GM12891 (cell line): ENCODE measurements around the gene ORC6.

Experiments
- POLR2A ChIP-seq: IDR thresholded peaks from 2 replicates; pipeline ENCODE4 v1.6.1; 2011; ENCODE audit warnings: low read depth, low read length, control low read depth
- POLR2AphosphoS5 ChIP-seq: IDR thresholded peaks from 2 replicates; pipeline ENCODE4 v1.6.1; 2011; ENCODE audit warnings: low read depth, low read length, control low read depth
- SPI1 ChIP-seq: IDR thresholded peaks from 2 replicates; pipeline ENCODE4 v1.6.1; 2011; ENCODE audit warnings: low read depth, low read length, control low read depth
- TAF1 ChIP-seq: IDR thresholded peaks from 2 replicates; pipeline ENCODE4 v1.6.1; 2011; ENCODE audit warnings: low read depth, low read length, control low read depth

DNA sequence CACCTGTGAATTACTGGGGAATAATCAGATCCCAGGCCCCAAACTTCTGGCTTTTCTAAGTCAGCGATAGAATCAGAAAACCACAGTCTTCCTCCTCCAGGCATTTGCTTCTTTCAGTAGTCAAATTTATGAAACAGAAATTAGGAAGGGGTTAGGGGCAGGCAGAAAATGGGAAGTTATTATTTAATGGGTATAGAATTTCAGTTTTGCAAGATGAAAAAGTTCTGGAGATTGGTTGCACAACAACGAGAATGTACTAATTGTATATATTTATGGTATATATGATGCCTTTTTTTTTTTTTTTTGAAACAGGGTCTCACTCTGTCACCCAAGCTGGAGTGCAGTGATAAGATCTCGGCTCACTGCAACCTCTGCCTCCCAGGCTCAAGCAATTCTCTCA, 23.5 kb downstream of the ORC6 start:
- TF ChIP-seq POLR2A (no peak), POLR2AphosphoS5 (no peak), TAF1 (no peak), SPI1 (no peak)
